GM12878 (cell line): ENCODE data around the gene RNF130. TPM values are rescaled to one million over a fixed set of nuclear protein-coding genes. Genes with fewer than 3 reads are reported as not detected.

Source experiments
- ATAC-seq: fragments of 200-7000 bp; cut with Tn5 transposase; 3 replicates; pipeline ENCODE4 v1.9.1; 2020; ENCODE audit warnings: mild to moderate bottlenecking, moderate library complexity
- BruUV-seq: library from RNA; stranded (reverse); fragments of 400-500 nt; replicated peaks from 2 replicates; lab custom pipeline; 2021; lab: Mats Ljungman, UMichigan
- CTCF ChIA-PET: fragments of 300-600 bp; sonication (Branson Sonifier 250); formaldehyde crosslinking; extraction: SDS; loops from one replicate; lab custom pipeline; 2021; ENCODE audit warnings: inconsistent platforms; lab: Yijun Ruan, JAX
- POLR2A ChIA-PET: fragments of 350-600 bp; formaldehyde crosslinking; extraction: SDS; loops from one replicate; lab custom pipeline; 2021; ENCODE audit warnings: inconsistent platforms; lab: Charles Lee
- RAD21 ChIA-PET: fragments of 300-600 bp; sonication (Branson Sonifier 250); formaldehyde crosslinking; loops from one replicate; lab custom pipeline; 2023; ENCODE audit warnings: antibody characterized with exemption; ENCODE audit not compliant: unreplicated experiment; lab: Charles Lee
- SMC1A ChIA-PET: fragments of 300-600 bp; sonication (Branson Sonifier 250); formaldehyde crosslinking; loops from one replicate; lab custom pipeline; 2023; ENCODE audit not compliant: unreplicated experiment, uncharacterized antibody; lab: Charles Lee
- DNase-seq: peaks from one replicate; pipeline ENCODE4 v3.0.0-alpha.2; 2011; ENCODE audit warnings: low read depth, low spot score
- FAIRE-seq: peaks from 3 replicates; lab custom pipeline; 2011; peaks lifted over from hg19 to GRCh38; lab: Jason Lieb, UNC
- H2AFZ ChIP-seq: 2 replicates; pipeline ENCODE4 v1.6.0; 2011; ENCODE audit warnings: low read depth, low read length, control low read depth; ENCODE audit not compliant: control insufficient read depth
- H3K27ac ChIP-seq: 2 replicates; pipeline ENCODE4 v1.5.1; 2011; ENCODE audit warnings: control low read depth; ENCODE audit not compliant: control insufficient read depth, insufficient read depth
- H3K27me3 ChIP-seq, 2 experiments: replicated peaks in 1 of 2; 2 replicates each; pipeline versions ENCODE4 v1.6.0 to v1.6.1; 2011; ENCODE audit warnings: low read length in 1 of 2; ENCODE audit not compliant: control insufficient read depth in 2 of 2, insufficient read depth in 2 of 2
- H3K36me3 ChIP-seq, 2 experiments: 2 replicates each; pipeline ENCODE4 v1.5.1; 2011; ENCODE audit warnings: low read length in 1 of 2; ENCODE audit not compliant: control insufficient read depth in 2 of 2, insufficient read depth in 2 of 2
- H3K4me1 ChIP-seq: 2 replicates; pipeline ENCODE4 v1.6.1; 2011; ENCODE audit warnings: mild to moderate bottlenecking, low read length, moderate library complexity, mixed read lengths; ENCODE audit not compliant: control insufficient read depth, insufficient read depth
- H3K4me2 ChIP-seq: 2 replicates; pipeline ENCODE4 v1.6.0; 2011; ENCODE audit warnings: control low read depth; ENCODE audit not compliant: control insufficient read depth, insufficient read depth
- H3K4me3 ChIP-seq: fragments of 200-600 bp; sonication (generic); 2 replicates; pipeline ENCODE4 v1.5.1; 2016
- H3K79me2 ChIP-seq: 2 replicates; pipeline ENCODE4 v1.6.0; 2011; ENCODE audit warnings: low read length; ENCODE audit not compliant: control insufficient read depth, insufficient read depth
- H3K9ac ChIP-seq: 2 replicates; pipeline ENCODE4 v1.8.0; 2011; ENCODE audit warnings: low read length, control low read depth, mixed read lengths; ENCODE audit not compliant: control insufficient read depth, insufficient read depth
- H3K9me3 ChIP-seq: replicated peaks from 3 replicates; pipeline ENCODE4 v1.5.1; 2011; ENCODE audit warnings: mild to moderate bottlenecking, low read length; ENCODE audit not compliant: control insufficient read depth, insufficient read depth
- H4K20me1 ChIP-seq: 2 replicates; pipeline ENCODE4 v1.6.0; 2011; ENCODE audit not compliant: control insufficient read depth, insufficient read depth
- CHD2 ChIP-seq: IDR thresholded peaks from 2 replicates; pipeline ENCODE4 v1.6.1; 2011; ENCODE audit warnings: low read depth, low read length, improper control_type of control experiment, borderline replicate concordance
- FOXK2 ChIP-seq: fragments of 450-650 bp; IDR thresholded peaks from 2 replicates; pipeline ENCODE4 v1.6.1; 2017; ENCODE audit warnings: mild to moderate bottlenecking, moderate library complexity
- HDGF ChIP-seq: fragments of 450-650 bp; IDR thresholded peaks from 2 replicates; pipeline ENCODE4 v1.6.1; 2016; ENCODE audit warnings: antibody characterized with exemption
- JUND ChIP-seq: IDR thresholded peaks from 2 replicates; pipeline ENCODE4 v1.6.1; 2012; ENCODE audit warnings: low read depth, mild to moderate bottlenecking, low read length, improper control_type of control experiment, moderate library complexity
- LARP7 ChIP-seq: fragments of 450-650 bp; IDR thresholded peaks from 2 replicates; pipeline ENCODE4 v1.6.1; 2017; ENCODE audit warnings: mild to moderate bottlenecking
- MEF2A ChIP-seq: IDR thresholded peaks from 2 replicates; pipeline ENCODE4 v1.6.1; 2011; ENCODE audit warnings: low read depth, mild to moderate bottlenecking, low read length, moderate library complexity; ENCODE audit not compliant: insufficient read depth
- PRDM15 ChIP-seq: fragments of 450-650 bp; formaldehyde crosslinking; IDR thresholded peaks from 2 replicates; pipeline ENCODE4 v1.4.0; 2020; ENCODE audit warnings: mild to moderate bottlenecking, moderate library complexity
- SIX5 ChIP-seq: IDR thresholded peaks from 2 replicates; pipeline ENCODE4 v1.6.1; 2011; ENCODE audit warnings: mild to moderate bottlenecking, low read depth, low read length, moderate library complexity; ENCODE audit not compliant: severe bottlenecking
- TAF1 ChIP-seq: IDR thresholded peaks from 2 replicates; pipeline ENCODE4 v1.6.1; 2011; ENCODE audit warnings: mild to moderate bottlenecking, low read depth, low read length, borderline replicate concordance
- YY1 ChIP-seq: IDR thresholded peaks from 2 replicates; pipeline ENCODE4 v1.6.1; 2011; ENCODE audit warnings: low read depth, mild to moderate bottlenecking, low read length
- WGBS: methylation state at CpG from one replicate; pipeline ENCODE4 v1.1.6; 2016; ENCODE audit warnings: low lambda C conversion rate; ENCODE audit not compliant: insufficient replicate concordance, insufficient coverage; ENCODE audit errors: missing lambda C conversion rate; 5-methylcytosine and 5-hydroxymethylcytosine counted together
- in situ Hi-C: fragments of 300-500 bp; cut with MboI; formaldehyde crosslinking; loops from 9 replicates; pipeline ENCODE4 v1.14.3; 2018; ENCODE audit warnings: mixed read lengths
- intact Hi-C: fragments of 100-400 bp; cut with micrococcal nuclease; formaldehyde crosslinking; loops from one replicate; pipeline ENCODE4 v1.14.2; 2022; ENCODE audit not compliant: unreplicated experiment
- polyA plus RNA-seq, 11 experiments: library from polyadenylated mRNA; depleted of rRNA in 4 of 11; unstranded in 6 of 11; stranded (reverse) in 5 of 11; fragments of >200 nt; fragmentation: Nextera tagmentation in 4 of 11; fragmentation: Illumina TruSeq in 1 of 11; extraction: Ambion mirVana in 4 of 11; extraction: Trizol in 1 of 11; gene quantifications; 1 replicate in 1 of 11; 2 replicates in 10 of 11; pipeline versions ENCODE4 v1.2.1 to v1.2.3, GENCODE V29; 2011 to 2016; ENCODE audit warnings: inconsistent platforms in 2 of 11, missing spikeins in 2 of 11, low read depth in 1 of 11
- total RNA-seq, 4 experiments: library from RNA; depleted of rRNA in 3 of 4; stranded (reverse); fragments of >200 nt in 3 of 4; fragmentation: Illumina TruSeq in 1 of 4; extraction: Trizol in 1 of 4; gene quantifications; 2 replicates each; pipeline versions ENCODE4 v1.2.1 to v1.2.3, GENCODE V29; 2013 to 2021
- TF ChIP-seq, protein P1 (sequence below): IDR thresholded peaks from 2 replicates; pipeline ENCODE4 v1.6.1; 2011; ENCODE audit warnings: mild to moderate bottlenecking, low read depth, low read length, moderate library complexity; ENCODE audit not compliant: insufficient replicate concordance
- TF ChIP-seq, protein P2 (sequence below): IDR thresholded peaks from 2 replicates; pipeline ENCODE4 v1.6.1; 2012; ENCODE audit warnings: low read depth, low read length, improper control_type of control experiment

The RNF130 gene
- total and polyA plus RNA-seq, 10 of the 15 experiments (the other 5 are each of a cell fraction or from before 2014, with no cell fraction given), result 0.04 to 0.36 (median 0.11) TPM; not detected in 1

GRCh38 chr5:179955630-179956029 is 115.9 kb downstream of the RNF130 start:
- in situ Hi-C loops, result no loop called here
- no peak for TF ChIP-seq PRDM15 (CRISPR knock-in tag)
- TF ChIP-seq MEF2A, result no peak
- TF ChIP-seq SIX5, result no peak
- TF ChIP-seq, protein P1, sequence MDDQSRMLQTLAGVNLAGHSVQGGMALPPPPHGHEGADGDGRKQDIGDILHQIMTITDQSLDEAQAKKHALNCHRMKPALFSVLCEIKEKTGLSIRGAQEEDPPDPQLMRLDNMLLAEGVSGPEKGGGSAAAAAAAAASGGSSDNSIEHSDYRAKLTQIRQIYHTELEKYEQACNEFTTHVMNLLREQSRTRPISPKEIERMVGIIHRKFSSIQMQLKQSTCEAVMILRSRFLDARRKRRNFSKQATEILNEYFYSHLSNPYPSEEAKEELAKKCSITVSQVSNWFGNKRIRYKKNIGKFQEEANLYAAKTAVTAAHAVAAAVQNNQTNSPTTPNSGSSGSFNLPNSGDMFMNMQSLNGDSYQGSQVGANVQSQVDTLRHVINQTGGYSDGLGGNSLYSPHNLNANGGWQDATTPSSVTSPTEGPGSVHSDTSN, result no peak
- TF ChIP-seq TAF1, result no peak
- TF ChIP-seq HDGF, result no peak
- no peak for TF ChIP-seq FOXK2
- no peak for TF ChIP-seq LARP7
- TF ChIP-seq CHD2, result no peak
- TF ChIP-seq, protein P2, sequence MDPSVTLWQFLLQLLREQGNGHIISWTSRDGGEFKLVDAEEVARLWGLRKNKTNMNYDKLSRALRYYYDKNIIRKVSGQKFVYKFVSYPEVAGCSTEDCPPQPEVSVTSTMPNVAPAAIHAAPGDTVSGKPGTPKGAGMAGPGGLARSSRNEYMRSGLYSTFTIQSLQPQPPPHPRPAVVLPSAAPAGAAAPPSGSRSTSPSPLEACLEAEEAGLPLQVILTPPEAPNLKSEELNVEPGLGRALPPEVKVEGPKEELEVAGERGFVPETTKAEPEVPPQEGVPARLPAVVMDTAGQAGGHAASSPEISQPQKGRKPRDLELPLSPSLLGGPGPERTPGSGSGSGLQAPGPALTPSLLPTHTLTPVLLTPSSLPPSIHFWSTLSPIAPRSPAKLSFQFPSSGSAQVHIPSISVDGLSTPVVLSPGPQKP, result no peak
- TF ChIP-seq JUND, result no peak
- no peak for TF ChIP-seq YY1
- SMC1A ChIA-PET, result interaction anchor here (1.1 kb wide), 1 partner anchor 15 kb away, joined by 3 read pairs; no protein-coding TSS in a partner anchor

More at GRCh38 chr5:179955630-179956029, 115.9 kb downstream of the RNF130 start:
- no TSS peak for BruUV-seq
- WGBS, result 36% methylated on average over 2 of the region's 2 CpGs
- no peaks in the 10 kb centered on the region for H3K79me2 ChIP-seq
- no peak overlapping the region for H3K27ac ChIP-seq
- CTCF ChIA-PET, result no interaction called here
- no peak for ATAC-seq
- no peak for DNase-seq
- H3K27me3 ChIP-seq, result no peaks in the 10 kb centered on the region
- no peak for FAIRE-seq
- H2AFZ ChIP-seq, result no peak overlapping the region
- no peak overlapping the region for H3K9ac ChIP-seq
- no peaks in the 10 kb centered on the region for H4K20me1 ChIP-seq
- H3K4me1 ChIP-seq, result no peaks in the 10 kb centered on the region
- no peaks in the 10 kb centered on the region for H3K36me3 ChIP-seq
- H3K4me3 ChIP-seq, result no peak overlapping the region
- POLR2A ChIA-PET, result no interaction called here
- intact Hi-C loops, result no loop called here
- no peak overlapping the region for H3K4me2 ChIP-seq
- H3K9me3 ChIP-seq, result no peaks in the 10 kb centered on the region
- RAD21 ChIA-PET, result no interaction called here
